GM19240 (cell line): ENCODE results near the gene LNPEP.
"Not testable (repeated sequence)": the region's sequence is repeated elsewhere in the genome, so short reads cannot be mapped to it uniquely, and the experiment has no call there.

Experiments used
- DNase-seq: peaks from one replicate; pipeline ENCODE4 v3.0.0; 2011; ENCODE audit warnings: low spot score; ENCODE audit not compliant: insufficient read length

The LNPEP gene

GRCh38 chr5:96928931-96929708, 6.8 kb upstream of the LNPEP start:
- no peak for DNase-seq

- no peak for DNase-seq
These were observed 5.8 kb upstream of the LNPEP start for GRCh38 chr5:96930058-96930457.

GRCh38 chr5:96930589-96930988, 5.3 kb upstream of the LNPEP start:
- DNase-seq: no peak

- not testable (repeated sequence) for DNase-seq
These were observed 4.8 kb upstream of the LNPEP start for GRCh38 chr5:96931037-96931436.

- no peak for DNase-seq
These were observed 4.3 kb upstream of the LNPEP start for GRCh38 chr5:96931605-96932004.

- DNase-seq: no peak
These were observed 3.9 kb upstream of the LNPEP start for GRCh38 chr5:96932026-96932425.

- DNase-seq: no peak
These were observed 1.8 kb upstream of the LNPEP start for GRCh38 chr5:96933764-96934707.

- DNase-seq: peak; percentile 30
These were observed 947 bp upstream of the LNPEP start for GRCh38 chr5:96934708-96935558.

- DNase-seq: no peak
These were observed 796 bp downstream of the LNPEP start for GRCh38 chr5:96936431-96937320.

- DNase-seq: no peak
These were observed 4.7 kb downstream of the LNPEP start for GRCh38 chr5:96940586-96940985.

GRCh38 chr5:96941140-96941539, 5.3 kb downstream of the LNPEP start:
- DNase-seq: no peak

- no peak for DNase-seq
These were observed 6.2 kb downstream of the LNPEP start for GRCh38 chr5:96942078-96942477.

- no peak for DNase-seq
These were observed 7.0 kb downstream of the LNPEP start for GRCh38 chr5:96942911-96943310.

GRCh38 chr5:96943799-96944198, 7.9 kb downstream of the LNPEP start:
- no peak for DNase-seq

- no peak for DNase-seq
These were observed 9.4 kb downstream of the LNPEP start for GRCh38 chr5:96945144-96945897.

- no peak for DNase-seq
These were observed 10.5 kb downstream of the LNPEP start for GRCh38 chr5:96946381-96946780.

- no peak for DNase-seq
These were observed 16.4 kb downstream of the LNPEP start for GRCh38 chr5:96952118-96952750.

- no peak for DNase-seq
These were observed 17.3 kb downstream of the LNPEP start for GRCh38 chr5:96952974-96953730.
